ENCODE data around the gene MYL3.

MYL3 gene

GRCh38 chr3:46846624-46847542 lies 16.4 kb downstream of the MYL3 start:
- Histone ChIP-seq H3K4me3 (ENCODE audit: low read depth, low read length) (no peak overlapping the region), H3K27me3 (ENCODE audit: control insufficient read depth, insufficient read depth, low read length) (peaks cover 10% of the 10 kb centered on the region), H3K9ac (ENCODE audit: low read depth, low read length) (no peak overlapping the region), H3K36me3 (ENCODE audit: control insufficient read depth, insufficient read depth, low read length) (no peaks in the 10 kb centered on the region), H3K9me3 (ENCODE audit: control insufficient read depth, insufficient read depth, low read length) (peaks cover 2% of the 10 kb centered on the region; the same call in 1 of the 2 replicates), H3K27ac (ENCODE audit: low read depth, low read length) (no peak overlapping the region), H3K4me1 (ENCODE audit: control insufficient read depth, insufficient read depth, low read length) (peaks cover 9% of the 10 kb centered on the region)

- peaks cover 6% of the 10 kb centered on the region; the same call in 1 of the 2 replicates for H3K9me3 ChIP-seq (ENCODE audit: control insufficient read depth, insufficient read depth, low read length)
- H3K4me3 ChIP-seq (ENCODE audit: low read depth, low read length), result peak overlapping the region; percentile 61
- H3K36me3 ChIP-seq (ENCODE audit: control insufficient read depth, insufficient read depth, low read length), result no peaks in the 10 kb centered on the region
- H3K27me3 ChIP-seq (ENCODE audit: control insufficient read depth, insufficient read depth, low read length), result peaks cover 10% of the 10 kb centered on the region
- H3K9ac ChIP-seq (ENCODE audit: low read depth, low read length), result peak overlapping the region; percentile 48
- H3K27ac ChIP-seq (ENCODE audit: low read depth, low read length), result no peak overlapping the region
- H3K4me1 ChIP-seq (ENCODE audit: control insufficient read depth, insufficient read depth, low read length), result peaks cover 9% of the 10 kb centered on the region
Observed at GRCh38 chr3:46845860-46846623, 17.2 kb downstream of the MYL3 start.

- Histone ChIP-seq H3K4me1 (ENCODE audit: control insufficient read depth, insufficient read depth, low read length) (peaks cover 9% of the 10 kb centered on the region), H3K4me3 (ENCODE audit: low read depth, low read length) (peak overlapping the region; percentile 61), H3K27ac (ENCODE audit: low read depth, low read length) (no peak overlapping the region), H3K36me3 (ENCODE audit: control insufficient read depth, insufficient read depth, low read length) (no peaks in the 10 kb centered on the region), H3K27me3 (ENCODE audit: control insufficient read depth, insufficient read depth, low read length) (peaks cover 10% of the 10 kb centered on the region), H3K9ac (ENCODE audit: low read depth, low read length) (peak overlapping the region; percentile 48), H3K9me3 (ENCODE audit: control insufficient read depth, insufficient read depth, low read length) (peaks cover 11% of the 10 kb centered on the region; the same call in 1 of the 2 replicates)
Observed at GRCh38 chr3:46845397-46845859, 17.8 kb downstream of the MYL3 start.

GRCh38 chr3:46844881-46845312 lies 18.3 kb downstream of the MYL3 start:
- no peak overlapping the region for H3K9ac ChIP-seq (ENCODE audit: low read depth, low read length)
- peak overlapping the region; percentile 61; the same call in 1 of the 2 replicates for H3K4me3 ChIP-seq (ENCODE audit: low read depth, low read length)
- H3K36me3 ChIP-seq (ENCODE audit: control insufficient read depth, insufficient read depth, low read length), result no peaks in the 10 kb centered on the region
- no peak overlapping the region for H3K27ac ChIP-seq (ENCODE audit: low read depth, low read length)
- H3K27me3 ChIP-seq (ENCODE audit: control insufficient read depth, insufficient read depth, low read length), result peaks cover 10% of the 10 kb centered on the region
- H3K9me3 ChIP-seq (ENCODE audit: control insufficient read depth, insufficient read depth, low read length), result peaks cover 11% of the 10 kb centered on the region; the same call in 1 of the 2 replicates
- peaks cover 9% of the 10 kb centered on the region for H3K4me1 ChIP-seq (ENCODE audit: control insufficient read depth, insufficient read depth, low read length)

- no peak overlapping the region for H3K9ac ChIP-seq (ENCODE audit: low read depth, low read length)
- H3K36me3 ChIP-seq (ENCODE audit: control insufficient read depth, insufficient read depth, low read length), result no peaks in the 10 kb centered on the region
- H3K4me3 ChIP-seq (ENCODE audit: low read depth, low read length), result no peak overlapping the region
- H3K27me3 ChIP-seq (ENCODE audit: control insufficient read depth, insufficient read depth, low read length), result peaks cover 10% of the 10 kb centered on the region
- H3K9me3 ChIP-seq (ENCODE audit: control insufficient read depth, insufficient read depth, low read length), result peaks cover 13% of the 10 kb centered on the region; the same call in 1 of the 2 replicates
- no peak overlapping the region for H3K27ac ChIP-seq (ENCODE audit: low read depth, low read length)
- H3K4me1 ChIP-seq (ENCODE audit: control insufficient read depth, insufficient read depth, low read length), result peaks cover 9% of the 10 kb centered on the region
Observed at GRCh38 chr3:46844397-46844796, 18.8 kb downstream of the MYL3 start.

- H3K9ac ChIP-seq (ENCODE audit: low read depth, low read length), result no peak overlapping the region
- H3K27ac ChIP-seq (ENCODE audit: low read depth, low read length), result no peak overlapping the region
- peaks cover 9% of the 10 kb centered on the region for H3K4me1 ChIP-seq (ENCODE audit: control insufficient read depth, insufficient read depth, low read length)
- peaks cover 14% of the 10 kb centered on the region; the same call in 1 of the 2 replicates for H3K9me3 ChIP-seq (ENCODE audit: control insufficient read depth, insufficient read depth, low read length)
- no peaks in the 10 kb centered on the region for H3K36me3 ChIP-seq (ENCODE audit: control insufficient read depth, insufficient read depth, low read length)
- H3K27me3 ChIP-seq (ENCODE audit: control insufficient read depth, insufficient read depth, low read length), result peaks cover 10% of the 10 kb centered on the region
- H3K4me3 ChIP-seq (ENCODE audit: low read depth, low read length), result no peak overlapping the region
Observed at GRCh38 chr3:46843508-46843907, 19.7 kb downstream of the MYL3 start.

GRCh38 chr3:46840491-46840890 lies 22.8 kb downstream of the MYL3 start:
- no peak overlapping the region for H3K9ac ChIP-seq (ENCODE audit: low read depth, low read length)
- 0 out of 2 replicates have a peak, but pooled peaks cover 5% of the 10 kb centered on the region for H3K4me1 ChIP-seq (ENCODE audit: control insufficient read depth, insufficient read depth, low read length)
- H3K27ac ChIP-seq (ENCODE audit: low read depth, low read length), result no peak overlapping the region
- H3K4me3 ChIP-seq (ENCODE audit: low read depth, low read length), result no peak overlapping the region
- H3K27me3 ChIP-seq (ENCODE audit: control insufficient read depth, insufficient read depth, low read length), result no peaks in the 10 kb centered on the region
- H3K9me3 ChIP-seq (ENCODE audit: control insufficient read depth, insufficient read depth, low read length), result peaks cover 14% of the 10 kb centered on the region; the same call in 1 of the 2 replicates
- no peaks in the 10 kb centered on the region for H3K36me3 ChIP-seq (ENCODE audit: control insufficient read depth, insufficient read depth, low read length)

GRCh38 chr3:46838301-46838700 lies 24.9 kb downstream of the MYL3 start:
- Histone ChIP-seq H3K27ac (ENCODE audit: low read depth, low read length) (no peak overlapping the region), H3K9me3 (ENCODE audit: control insufficient read depth, insufficient read depth, low read length) (peaks cover 14% of the 10 kb centered on the region; the same call in 1 of the 2 replicates), H3K4me1 (ENCODE audit: control insufficient read depth, insufficient read depth, low read length) (no peaks in the 10 kb centered on the region), H3K36me3 (ENCODE audit: control insufficient read depth, insufficient read depth, low read length) (no peaks in the 10 kb centered on the region), H3K4me3 (ENCODE audit: low read depth, low read length) (no peak overlapping the region), H3K27me3 (ENCODE audit: control insufficient read depth, insufficient read depth, low read length) (no peaks in the 10 kb centered on the region), H3K9ac (ENCODE audit: low read depth, low read length) (no peak overlapping the region)

- H3K4me3 ChIP-seq (ENCODE audit: low read depth, low read length), result no peak overlapping the region
- no peaks in the 10 kb centered on the region for H3K36me3 ChIP-seq (ENCODE audit: control insufficient read depth, insufficient read depth, low read length)
- no peaks in the 10 kb centered on the region for H3K4me1 ChIP-seq (ENCODE audit: control insufficient read depth, insufficient read depth, low read length)
- H3K9ac ChIP-seq (ENCODE audit: low read depth, low read length), result no peak overlapping the region
- peaks cover 4% of the 10 kb centered on the region; the same call in 1 of the 2 replicates for H3K9me3 ChIP-seq (ENCODE audit: control insufficient read depth, insufficient read depth, low read length)
- no peak overlapping the region for H3K27ac ChIP-seq (ENCODE audit: low read depth, low read length)
- H3K27me3 ChIP-seq (ENCODE audit: control insufficient read depth, insufficient read depth, low read length), result no peaks in the 10 kb centered on the region
Observed at GRCh38 chr3:46835491-46835890, 27.8 kb downstream of the MYL3 start.

GRCh38 chr3:46835054-46835453 lies 28.2 kb downstream of the MYL3 start:
- H3K36me3 ChIP-seq (ENCODE audit: control insufficient read depth, insufficient read depth, low read length), result no peaks in the 10 kb centered on the region
- no peaks in the 10 kb centered on the region for H3K4me1 ChIP-seq (ENCODE audit: control insufficient read depth, insufficient read depth, low read length)
- H3K4me3 ChIP-seq (ENCODE audit: low read depth, low read length), result no peak overlapping the region
- no peak overlapping the region for H3K9ac ChIP-seq (ENCODE audit: low read depth, low read length)
- H3K27me3 ChIP-seq (ENCODE audit: control insufficient read depth, insufficient read depth, low read length), result no peaks in the 10 kb centered on the region
- H3K9me3 ChIP-seq (ENCODE audit: control insufficient read depth, insufficient read depth, low read length), result 0 out of 2 replicates have a peak, but pooled peaks cover 3% of the 10 kb centered on the region
- H3K27ac ChIP-seq (ENCODE audit: low read depth, low read length), result no peak overlapping the region
